ENCODE measurements around the gene ST6GALNAC3.
A peak's percentile ranks its signal among the peaks of the same experiment; 100 is the strongest.

ST6GALNAC3 gene

DNA sequence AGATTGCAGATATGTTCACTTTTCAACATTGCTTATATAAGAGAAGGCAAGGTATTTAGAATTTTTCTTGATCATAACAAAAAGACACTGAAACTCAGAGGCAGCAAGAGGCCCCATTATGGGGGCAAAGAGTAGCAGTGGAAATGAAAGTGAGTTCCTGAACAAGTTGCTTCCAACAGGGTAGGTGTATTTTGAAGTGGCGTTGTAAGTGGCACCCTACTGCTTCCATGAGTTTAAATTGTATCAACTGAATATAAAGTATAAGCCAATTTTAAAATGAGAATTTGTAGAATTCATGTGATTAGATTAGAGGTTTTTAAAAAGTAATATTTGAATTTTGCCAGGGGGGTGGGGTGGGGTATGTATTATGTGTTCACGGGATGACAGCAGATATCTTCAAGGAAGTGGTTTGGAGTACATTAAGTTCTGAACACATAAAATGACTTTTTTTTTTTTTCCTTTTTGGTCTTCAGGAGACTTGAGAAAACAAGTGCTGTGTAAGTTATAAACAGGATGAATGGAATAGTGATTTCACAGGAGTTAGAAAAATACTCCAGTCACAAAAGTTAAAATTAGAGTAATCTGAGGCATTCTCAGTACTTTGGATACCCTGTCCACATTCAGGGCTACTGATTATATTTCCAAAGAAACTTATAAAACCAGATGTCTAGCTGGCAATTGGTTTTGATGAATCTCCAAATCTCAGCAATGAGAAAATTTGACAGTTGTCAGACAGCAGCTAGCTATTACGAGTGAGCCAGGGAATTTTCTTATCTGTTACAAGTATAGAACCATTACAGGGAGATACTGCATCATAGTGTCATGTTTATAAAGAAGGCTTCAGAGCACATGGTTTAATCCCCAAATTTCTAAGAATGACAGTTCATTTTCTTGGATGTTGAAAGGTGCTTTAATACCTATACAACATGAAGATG lies 182.0 kb downstream of the ST6GALNAC3 start:
- no peak for DNase-seq

DNA sequence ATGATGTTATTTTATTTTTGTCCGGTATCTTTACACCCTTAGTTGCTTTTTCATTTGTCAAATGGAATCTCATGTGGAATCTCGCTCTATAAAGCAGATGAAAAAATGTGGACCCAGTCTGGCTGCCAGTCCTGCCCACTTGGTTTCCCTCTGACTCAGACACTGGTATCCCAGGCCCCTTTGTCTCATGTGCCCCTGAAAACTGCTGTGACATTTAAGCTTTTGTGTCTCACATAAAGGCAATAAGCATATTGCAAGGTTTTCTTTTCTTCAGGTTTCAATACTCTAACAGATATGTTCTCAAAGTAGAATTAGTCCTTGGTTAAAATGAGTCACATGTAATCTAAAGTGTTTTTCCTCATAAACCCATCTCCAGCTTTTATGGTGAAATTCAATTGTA lies 183.3 kb downstream of the ST6GALNAC3 start:
- peak; percentile 34 for DNase-seq

DNA sequence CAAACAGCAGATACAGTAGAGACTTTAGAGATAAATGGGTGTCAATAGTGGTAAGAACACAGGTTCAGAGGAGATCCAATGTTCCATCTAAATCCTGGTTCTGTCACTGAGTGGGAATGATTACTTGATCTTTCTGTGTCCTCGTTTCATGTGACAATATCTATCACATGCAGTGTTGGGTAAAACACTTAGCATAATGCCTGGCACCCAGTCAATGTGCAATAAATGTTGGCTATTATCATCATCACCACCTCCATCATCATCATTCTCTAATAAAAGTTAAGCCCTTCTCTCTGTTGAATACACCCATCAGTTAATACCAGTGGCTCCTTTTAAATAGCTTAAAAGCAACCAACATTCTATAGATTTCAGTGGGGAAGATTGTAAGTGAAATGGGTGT lies 184.7 kb downstream of the ST6GALNAC3 start:
- DNase-seq = no peak

DNA sequence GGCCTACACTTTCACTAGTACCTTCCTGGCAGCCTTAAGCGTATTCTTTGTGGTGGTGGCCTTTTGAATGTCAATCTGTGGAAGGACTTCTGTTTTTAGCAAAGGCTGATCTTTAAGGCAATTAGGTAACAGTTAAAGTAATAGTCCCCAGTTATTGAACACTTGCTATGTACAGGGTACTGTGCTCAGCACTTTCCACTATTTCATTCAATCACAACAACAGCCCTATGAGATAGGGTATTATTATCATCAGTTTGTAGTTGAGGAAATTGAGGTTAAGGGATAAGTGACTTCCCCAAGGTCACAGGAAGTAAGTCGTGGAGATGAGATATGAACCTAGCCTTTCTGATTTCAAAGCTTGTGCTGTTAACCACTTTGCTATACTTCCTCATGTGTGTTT lies 185.7 kb downstream of the ST6GALNAC3 start:
- no peak for DNase-seq

DNA sequence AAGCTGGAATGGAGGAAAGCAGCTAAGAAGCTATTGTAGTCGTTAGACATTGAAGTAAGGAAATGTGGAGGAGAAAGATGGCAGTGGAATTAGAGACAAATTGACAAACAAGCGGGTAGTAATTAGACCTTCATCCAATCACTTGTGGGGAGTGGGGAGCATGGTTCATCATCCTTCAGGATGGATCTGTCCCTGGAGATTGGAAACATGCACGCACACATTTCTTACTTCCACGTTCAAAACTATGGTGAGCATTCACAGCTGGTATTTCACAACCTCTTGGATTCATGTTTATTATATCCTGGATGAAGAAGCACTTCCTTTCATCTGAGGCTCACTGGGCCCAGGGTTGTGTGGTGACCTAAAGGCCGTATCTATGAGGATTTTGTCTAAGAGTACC lies 188.1 kb downstream of the ST6GALNAC3 start:
- no peak for DNase-seq

DNA sequence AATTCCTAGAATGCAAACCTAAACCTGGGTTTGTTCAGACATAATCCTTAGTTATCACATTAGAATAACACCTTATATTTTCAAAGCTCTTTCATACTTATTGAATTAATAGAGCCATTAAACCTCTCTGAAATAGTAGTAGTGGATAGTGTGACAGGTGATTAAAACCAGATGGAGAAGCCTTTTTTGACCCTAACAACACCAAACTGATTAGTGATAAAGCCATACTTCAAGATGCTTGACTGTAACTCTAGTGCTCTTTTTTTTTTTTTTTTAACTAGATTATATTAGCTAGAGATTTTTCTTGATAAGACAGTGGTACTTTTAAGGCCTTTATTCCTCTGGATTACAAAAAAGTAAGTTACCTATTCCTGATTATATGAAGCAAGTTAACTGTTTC lies 190.1 kb downstream of the ST6GALNAC3 start:
- DNase-seq = no peak

DNA sequence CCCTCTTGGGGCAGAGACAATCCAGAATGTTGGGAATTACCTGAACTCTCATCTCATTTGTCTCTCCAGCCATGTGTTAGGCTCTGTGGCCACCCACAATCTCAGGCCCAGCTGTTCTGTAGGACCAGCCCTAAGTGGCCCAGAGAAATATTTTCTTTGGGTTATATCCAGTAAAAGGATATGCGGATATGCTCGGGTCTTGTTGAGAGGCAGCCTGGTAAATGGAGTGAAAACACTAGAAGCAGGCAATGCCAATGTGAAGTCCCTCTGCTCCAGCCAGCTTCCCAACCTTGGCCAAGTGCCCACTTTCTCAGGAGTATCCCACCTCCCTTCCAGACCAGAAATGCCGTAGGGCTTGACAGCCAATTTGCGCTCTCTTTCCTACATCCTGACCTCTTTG lies 192.2 kb downstream of the ST6GALNAC3 start:
- no peak for DNase-seq

DNA sequence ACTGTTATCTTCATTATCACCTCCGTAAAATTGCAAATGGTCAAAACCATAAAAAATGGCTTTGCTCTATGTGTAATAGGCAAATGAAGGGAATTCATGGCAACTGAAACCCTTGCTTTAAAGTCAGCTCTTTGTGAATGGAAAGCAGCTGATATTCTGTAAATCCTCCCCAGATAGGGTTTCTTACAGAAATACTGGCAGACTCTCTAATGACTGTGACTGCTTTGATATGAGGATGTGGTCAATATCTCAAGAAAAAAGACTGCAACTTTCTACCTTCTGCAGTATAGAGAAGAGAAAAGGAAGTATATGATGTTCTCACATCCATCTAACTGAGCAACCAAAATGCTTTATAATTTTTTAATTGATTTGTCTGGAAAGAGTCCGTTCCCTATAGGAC lies 193.1 kb downstream of the ST6GALNAC3 start:
- DNase-seq = no peak

DNA sequence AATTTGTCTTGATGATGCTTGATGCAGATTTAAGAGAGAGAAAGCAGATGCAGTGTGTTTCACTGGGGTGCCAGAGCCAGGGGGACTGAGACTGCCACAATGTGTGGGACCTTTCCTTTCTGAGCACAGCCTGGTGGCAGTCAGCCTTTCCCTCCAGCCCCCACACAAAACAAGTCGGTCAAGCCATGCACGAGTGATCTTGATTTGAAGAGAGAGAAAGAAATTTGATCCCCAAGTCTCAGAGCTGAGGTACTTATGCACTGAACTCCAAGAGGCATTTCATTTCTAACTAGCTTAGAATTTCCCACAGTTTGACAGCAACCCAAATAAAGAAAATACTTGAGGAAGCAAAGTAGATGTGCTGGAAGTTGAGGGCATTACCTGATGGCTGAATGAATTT lies 193.8 kb downstream of the ST6GALNAC3 start:
- DNase-seq = no peak

DNA sequence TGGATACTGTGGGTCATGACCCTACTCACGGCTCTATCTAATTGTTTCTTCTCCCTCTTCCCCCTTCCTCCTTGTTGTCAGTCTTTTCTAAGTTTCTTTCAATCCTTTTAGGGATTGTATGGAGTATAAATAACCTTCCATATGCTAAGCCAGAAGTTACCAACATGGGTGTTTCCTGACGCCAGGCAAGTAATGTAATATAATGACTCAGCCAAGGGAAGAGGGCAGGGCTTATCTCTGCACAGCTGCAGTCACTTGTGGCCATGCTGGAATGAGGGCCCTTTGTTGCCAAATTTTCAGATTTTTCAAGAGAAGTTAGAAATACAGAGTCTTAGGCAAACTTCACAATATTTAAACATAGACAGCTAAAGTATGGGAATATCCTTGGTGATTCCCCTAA lies 194.6 kb downstream of the ST6GALNAC3 start:
- DNase-seq = no peak

DNA sequence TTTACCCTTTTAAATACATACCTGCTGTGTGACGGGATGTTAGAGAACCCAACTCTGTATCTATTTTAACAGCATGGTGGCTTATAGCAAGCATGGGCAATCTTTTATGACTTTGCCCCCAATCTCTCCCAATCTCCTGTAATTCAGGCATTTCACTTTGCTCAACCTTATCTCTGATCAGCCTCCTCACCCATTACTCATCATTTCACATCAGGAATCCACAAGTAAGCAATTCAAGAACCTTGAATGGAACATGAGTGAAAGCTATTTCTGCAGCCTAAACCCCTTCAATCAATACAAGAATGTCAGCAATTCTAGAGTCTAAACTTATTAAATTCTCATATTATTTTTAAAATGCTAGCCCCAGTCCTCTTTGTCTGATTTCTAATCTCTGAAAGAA lies 199.8 kb downstream of the ST6GALNAC3 start:
- no peak for DNase-seq

DNA sequence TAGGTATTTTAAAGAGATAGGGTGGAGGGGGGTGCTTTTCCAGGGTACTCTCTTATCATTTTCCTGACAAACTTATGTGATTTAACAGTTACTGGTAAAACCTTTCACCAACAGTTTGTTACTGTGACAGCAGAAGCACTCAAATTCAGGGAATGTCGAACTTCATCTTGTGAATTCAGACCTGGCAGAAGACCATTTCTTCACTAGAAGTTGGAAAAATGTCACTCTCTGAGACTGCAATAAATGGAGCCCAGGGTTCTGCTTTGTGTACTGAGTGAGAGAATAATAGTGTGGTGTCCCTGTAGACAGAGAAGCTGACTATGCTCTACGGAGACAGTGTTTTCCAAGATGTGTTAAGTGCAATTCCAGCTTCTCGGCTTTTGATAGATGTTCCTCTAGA lies 200.2 kb downstream of the ST6GALNAC3 start:
- no peak for DNase-seq

DNA sequence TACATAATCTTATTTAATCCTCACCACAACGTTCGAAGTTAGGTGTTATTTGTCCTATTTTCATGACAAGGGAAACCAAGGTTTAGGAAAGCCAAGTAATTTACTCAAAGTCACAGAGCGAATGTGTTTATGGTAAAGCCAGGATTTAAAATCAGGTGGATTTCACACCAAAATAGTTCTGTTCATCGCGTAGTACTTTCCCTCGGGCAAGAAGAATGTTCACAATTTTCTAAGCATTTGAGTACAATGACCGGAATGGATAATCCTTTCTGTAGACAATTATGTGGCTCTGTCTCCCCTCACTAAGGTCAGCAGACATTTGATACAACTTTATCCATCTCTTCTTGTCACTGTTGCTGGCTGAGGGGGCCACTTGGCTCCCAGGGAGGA lies 204.2 kb downstream of the ST6GALNAC3 start:
- no peak for DNase-seq

DNA sequence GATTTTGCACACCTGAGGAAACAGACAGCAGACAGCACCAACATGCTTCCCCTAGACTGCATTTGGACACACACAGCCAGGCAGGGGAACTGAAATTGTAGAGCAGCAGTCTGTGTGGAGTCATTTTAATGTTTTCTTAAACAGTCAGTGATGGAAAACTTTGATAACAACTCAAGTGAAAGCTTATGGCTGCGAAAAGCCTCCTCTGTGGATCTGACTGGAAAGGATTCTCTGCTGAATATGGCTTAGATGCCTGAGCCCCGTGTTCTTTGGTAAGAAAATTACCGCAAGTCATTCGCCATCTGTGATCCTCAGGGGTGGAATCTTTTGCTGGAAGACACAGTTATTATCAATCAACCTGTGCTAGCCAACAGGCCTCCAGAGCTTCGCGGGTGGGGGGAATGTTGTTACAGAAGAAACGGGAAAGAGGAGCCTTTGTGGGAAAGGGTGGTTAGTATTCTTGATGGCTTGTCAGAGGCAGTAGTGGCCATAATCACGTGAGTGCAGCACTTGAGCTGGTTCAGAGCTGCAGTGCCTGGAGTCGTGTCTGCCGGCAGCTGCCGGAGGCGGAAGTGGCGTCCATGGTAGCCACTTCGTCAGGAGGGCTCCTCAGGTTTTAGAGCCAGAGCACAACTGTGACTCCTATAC lies 204.7 kb downstream of the ST6GALNAC3 start:
- no peak for DNase-seq

DNA sequence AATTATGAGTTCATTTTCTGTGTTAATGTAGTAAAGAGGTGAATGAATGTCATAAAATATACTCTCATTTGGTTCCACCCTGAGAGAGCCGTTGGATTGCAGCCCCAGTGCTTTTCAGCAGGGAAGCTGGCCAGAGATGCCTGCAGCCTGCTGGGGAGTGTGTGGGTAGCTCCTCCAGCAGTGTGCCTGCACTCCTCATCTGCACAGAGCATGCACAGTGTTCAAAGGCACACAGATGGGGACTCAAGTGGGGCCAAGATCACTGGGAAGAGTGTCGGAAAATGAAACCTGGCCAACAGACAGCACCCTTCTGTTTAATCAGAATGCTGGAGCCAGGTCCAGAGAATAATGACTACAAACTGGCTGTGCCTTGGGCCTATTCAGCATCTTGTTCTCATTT lies 206.8 kb downstream of the ST6GALNAC3 start:
- DNase-seq = no peak

DNA sequence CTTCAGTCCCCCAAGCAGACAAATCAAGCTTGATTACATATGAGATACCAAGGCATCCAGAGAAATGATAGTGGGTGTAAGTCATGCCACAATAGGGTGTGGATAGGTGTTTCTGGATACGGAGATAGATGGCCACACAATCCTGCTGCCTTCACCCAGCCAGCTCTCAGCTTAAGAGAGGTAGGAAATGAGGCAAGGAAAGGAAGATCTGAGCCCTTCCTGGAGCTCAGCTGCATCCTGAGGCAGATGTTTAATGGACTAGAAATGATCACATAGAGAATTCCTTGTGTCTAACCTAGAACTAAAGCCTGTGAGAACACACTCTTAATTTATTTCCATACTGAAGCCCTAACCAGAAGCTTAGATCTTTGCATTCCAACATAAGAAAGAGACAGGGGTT lies 210.3 kb downstream of the ST6GALNAC3 start:
- no peak for DNase-seq

DNA sequence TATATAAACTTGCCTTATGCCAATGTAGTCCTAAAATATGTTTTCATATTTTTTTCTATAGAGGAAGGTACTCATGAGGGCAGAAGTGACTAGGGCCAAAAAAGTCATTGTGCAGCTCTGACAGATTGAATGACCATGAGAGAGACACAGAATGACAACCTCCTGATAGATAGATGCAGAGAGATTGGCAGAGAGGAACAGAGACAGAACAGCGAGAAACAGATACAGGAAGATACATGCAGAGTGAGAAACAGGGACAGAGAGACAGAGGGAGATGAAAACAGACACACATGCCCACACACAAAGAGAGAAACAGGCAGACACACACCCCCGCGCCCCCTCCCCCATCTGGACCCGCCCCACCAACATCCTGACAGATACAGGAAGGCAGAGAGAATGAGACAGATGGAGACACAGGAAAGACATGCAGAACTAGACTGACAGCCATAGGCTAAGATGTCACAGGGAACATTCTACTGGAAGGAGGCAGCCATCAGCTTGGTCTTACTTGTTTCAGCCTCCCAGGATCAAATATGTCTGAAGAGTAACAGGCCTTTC lies 211.1 kb downstream of the ST6GALNAC3 start:
- no peak for DNase-seq

DNA sequence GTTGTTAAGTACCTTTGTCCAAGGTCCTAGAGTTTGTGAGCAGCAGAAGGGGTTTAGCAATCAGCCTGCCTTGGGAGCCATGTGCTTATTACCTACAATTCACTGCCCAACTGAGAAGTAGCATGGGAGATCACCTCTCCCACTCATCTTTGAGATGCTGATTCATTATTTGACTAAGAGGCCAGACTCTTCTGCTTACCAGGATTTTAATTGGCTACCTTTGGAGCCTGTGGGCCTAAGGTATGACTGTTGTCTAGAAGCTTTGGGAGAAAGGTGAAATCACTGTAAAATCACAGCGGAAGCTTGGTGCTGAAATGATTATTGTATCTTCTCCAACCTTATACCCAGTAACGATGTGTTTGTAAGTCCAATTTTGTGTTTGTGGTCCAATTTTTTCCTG lies 213.4 kb downstream of the ST6GALNAC3 start:
- no peak for DNase-seq

DNA sequence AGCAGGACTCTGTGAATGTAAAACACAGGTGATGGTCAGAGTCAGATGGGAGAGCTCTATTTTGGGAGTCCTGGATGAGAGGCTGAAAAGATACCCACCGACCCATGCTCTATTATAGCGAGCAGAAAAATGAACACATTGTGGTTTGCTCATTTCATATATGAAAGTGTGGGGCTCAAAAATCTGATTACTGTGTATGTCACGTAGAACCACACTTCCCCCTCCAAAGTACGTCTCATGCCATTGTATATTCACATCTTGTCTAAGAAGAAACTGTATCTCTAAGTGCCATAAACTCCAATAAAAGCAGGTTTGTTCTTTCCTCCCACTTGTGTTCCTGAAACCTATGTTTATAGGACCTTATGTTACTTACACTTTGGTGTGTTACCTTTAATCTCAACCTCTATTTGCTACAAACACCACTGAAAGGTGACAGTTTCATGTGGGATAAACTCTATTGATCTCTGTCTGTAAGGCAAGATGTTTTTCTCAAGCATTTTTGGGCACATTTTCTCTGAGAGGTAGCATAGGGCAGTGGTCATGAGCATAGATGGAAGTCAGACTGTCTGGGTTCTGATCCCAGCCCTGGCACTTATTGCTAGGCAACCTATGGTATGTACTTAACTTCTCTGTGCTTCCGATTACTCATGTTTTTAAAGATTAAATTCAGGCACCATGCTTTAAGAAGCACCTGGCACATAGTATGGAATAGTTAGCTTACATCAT lies 214.4 kb downstream of the ST6GALNAC3 start:
- no peak for DNase-seq

DNA sequence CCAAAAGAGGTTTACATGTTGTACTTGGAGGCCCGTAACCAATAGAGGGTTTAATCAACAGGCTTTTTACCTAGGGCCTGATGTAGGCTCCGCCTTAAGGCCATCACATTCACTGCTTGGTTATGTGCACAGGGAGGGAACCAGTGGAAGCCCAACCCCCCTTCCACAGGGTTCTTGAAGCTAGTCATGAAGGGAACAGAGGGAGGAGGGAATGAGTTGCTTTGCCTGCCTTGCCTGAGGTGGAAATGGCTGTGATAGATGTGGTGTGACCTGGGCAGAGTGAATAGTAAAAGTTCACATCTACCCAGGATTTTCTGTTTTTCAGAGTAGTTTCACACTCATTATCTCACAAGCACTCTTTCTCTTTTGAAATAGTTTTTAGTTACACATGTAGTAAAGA lies 215.1 kb downstream of the ST6GALNAC3 start:
- no peak for DNase-seq

DNA sequence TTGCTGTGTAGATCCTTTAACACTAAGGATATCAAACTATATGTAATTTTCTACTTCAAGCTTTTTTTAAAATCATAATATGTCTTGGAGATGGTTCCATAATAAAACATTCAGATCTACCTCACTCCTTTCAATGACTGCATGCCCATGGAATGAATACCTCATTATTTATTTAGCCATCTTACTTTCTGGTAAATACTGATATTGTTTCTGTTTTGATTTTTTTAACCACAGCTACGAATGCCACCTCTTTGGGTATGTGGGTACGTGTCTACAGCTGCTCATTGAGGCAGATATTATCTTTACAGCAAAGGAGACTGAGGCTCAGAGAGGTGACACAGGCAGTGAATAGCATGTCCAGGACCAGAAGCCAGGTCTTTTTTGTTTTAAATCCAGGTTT lies 215.7 kb downstream of the ST6GALNAC3 start:
- no peak for DNase-seq

DNA sequence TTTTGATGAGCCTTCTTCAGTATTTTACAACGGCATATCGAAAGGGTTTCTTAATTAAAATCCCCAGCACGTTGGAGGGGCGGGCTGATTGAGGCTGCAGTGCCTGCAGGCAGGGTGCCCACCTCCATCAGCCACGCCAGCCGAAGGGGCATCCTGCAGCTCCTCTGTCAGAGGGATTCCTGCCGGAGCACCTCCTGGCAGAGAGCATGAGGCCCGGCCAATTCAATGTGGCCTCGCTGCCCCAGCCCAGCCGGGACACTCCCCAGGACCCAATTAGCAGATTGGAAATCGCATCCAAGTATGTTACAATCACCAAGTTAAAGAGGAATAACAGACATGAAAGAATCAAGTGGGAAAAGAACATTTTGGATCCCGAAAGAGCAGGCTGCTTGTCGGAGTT lies 216.6 kb downstream of the ST6GALNAC3 start:
- DNase-seq = no peak

DNA sequence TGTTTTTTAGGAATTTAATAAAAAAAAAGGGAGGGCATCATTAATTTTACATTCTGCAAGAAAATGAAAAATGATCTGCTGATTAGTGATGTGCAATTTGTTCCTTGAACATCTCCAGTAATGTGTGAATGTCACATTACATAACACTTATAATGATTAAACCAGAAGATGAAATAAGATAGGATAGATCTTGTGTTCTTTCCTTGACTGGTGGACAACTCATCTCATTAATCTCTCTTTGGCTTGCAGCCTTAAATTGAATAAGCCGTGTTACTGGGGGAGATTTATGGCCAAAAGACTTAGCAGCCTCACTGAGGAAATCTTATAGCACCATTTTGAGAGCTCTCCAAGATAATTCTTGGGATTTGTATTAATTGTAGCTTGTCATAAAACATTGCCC lies 217.2 kb downstream of the ST6GALNAC3 start:
- DNase-seq = no peak

All from stimulated activated CD4-positive, alpha-beta T cell treated with anti-CD3 and anti-CD28 coated beads, Interleukin-4, amount 100 ng/mL, for 24 hours (primary cell).